HEK293T (cell line): ENCODE results near the gene DOCK7.

ENCODE experiments used
- BHLHE40 ChIP-seq: fragments of 450-650 bp; IDR thresholded peaks from 2 replicates; pipeline ENCODE4 v1.6.1; 2016; ENCODE audit warnings: mild to moderate bottlenecking, moderate library complexity, borderline replicate concordance
- CTBP1 ChIP-seq: fragments of 450-650 bp; IDR thresholded peaks from 2 replicates; pipeline ENCODE4 v1.6.1; 2016; ENCODE audit warnings: borderline replicate concordance
- ELF4 ChIP-seq: fragments of 450-650 bp; IDR thresholded peaks from 2 replicates; pipeline ENCODE4 v1.6.1; 2017; ENCODE audit warnings: antibody characterized with exemption
- FOXA1 ChIP-seq: fragments of 450-650 bp; IDR thresholded peaks from 2 replicates; pipeline ENCODE4 v1.6.1; 2016; ENCODE audit warnings: mild to moderate bottlenecking
- FOXM1 ChIP-seq: fragments of 450-650 bp; IDR thresholded peaks from 2 replicates; pipeline ENCODE4 v1.6.1; 2017; ENCODE audit warnings: mild to moderate bottlenecking, borderline replicate concordance
- HDGF ChIP-seq: fragments of 450-650 bp; IDR thresholded peaks from 2 replicates; pipeline ENCODE4 v1.6.1; 2017; ENCODE audit warnings: antibody characterized with exemption, borderline replicate concordance
- L3MBTL2 ChIP-seq: fragments of 450-650 bp; conservative IDR thresholded peaks from 2 replicates; pipeline ENCODE4 v1.6.1; 2016; ENCODE audit warnings: mild to moderate bottlenecking
- LEF1 ChIP-seq: fragments of 450-650 bp; IDR thresholded peaks from 2 replicates; pipeline ENCODE4 v1.6.1; 2017; ENCODE audit warnings: mild to moderate bottlenecking, borderline replicate concordance
- SP1 ChIP-seq: fragments of 450-650 bp; IDR thresholded peaks from 2 replicates; pipeline ENCODE4 v1.6.1; 2017
- SUZ12 ChIP-seq: fragments of 450-650 bp; IDR thresholded peaks from 2 replicates; pipeline ENCODE4 v1.6.1; 2016; ENCODE audit warnings: mild to moderate bottlenecking
- TARDBP ChIP-seq: fragments of 450-650 bp; IDR thresholded peaks from 2 replicates; pipeline ENCODE4 v1.6.1; 2016
- TF ChIP-seq, protein P1 (sequence below): fragments of 450-650 bp; IDR thresholded peaks from 2 replicates; pipeline ENCODE4 v1.6.1; 2016

- TF ChIP-seq FOXA1 (no peak), FOXM1 (no peak), HDGF (no peak), TARDBP (no peak), CTBP1 (no peak), BHLHE40 (no peak), SP1 (no peak), ELF4 (no peak), SUZ12 (no peak), L3MBTL2 (no peak), LEF1 (no peak)
- TF ChIP-seq, protein P1, sequence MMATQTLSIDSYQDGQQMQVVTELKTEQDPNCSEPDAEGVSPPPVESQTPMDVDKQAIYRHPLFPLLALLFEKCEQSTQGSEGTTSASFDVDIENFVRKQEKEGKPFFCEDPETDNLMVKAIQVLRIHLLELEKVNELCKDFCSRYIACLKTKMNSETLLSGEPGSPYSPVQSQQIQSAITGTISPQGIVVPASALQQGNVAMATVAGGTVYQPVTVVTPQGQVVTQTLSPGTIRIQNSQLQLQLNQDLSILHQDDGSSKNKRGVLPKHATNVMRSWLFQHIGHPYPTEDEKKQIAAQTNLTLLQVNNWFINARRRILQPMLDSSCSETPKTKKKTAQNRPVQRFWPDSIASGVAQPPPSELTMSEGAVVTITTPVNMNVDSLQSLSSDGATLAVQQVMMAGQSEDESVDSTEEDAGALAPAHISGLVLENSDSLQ: no peak
These were observed 235.2 kb downstream of the DOCK7 start for GRCh38 chr1:62452951-62453350.
